ENCODE data around the gene CUL4B. TPM values are rescaled to one million over a fixed set of nuclear protein-coding genes. Genes with fewer than 3 reads are reported as not detected.

CUL4B gene
- total and polyA plus RNA-seq, 10 of the 15 experiments (the other 5 are each of a cell fraction or from before 2014, with no cell fraction given), result 11.0 to 37.3 (median 24.4) TPM

- 0 out of 2 replicates have a peak, but pooled peaks have one; percentile 20 for TF ChIP-seq SMARCA5 (IDR thresholded peaks at IDR 0.05)
- peak; percentile 69 for TF ChIP-seq USF2 (IDR thresholded peaks at IDR 0.05; ENCODE audit: borderline replicate concordance, low read depth, low read length)
- no peak for TF ChIP-seq BCL11A (IDR thresholded peaks at IDR 0.05; ENCODE audit: low read depth, low read length)
- no peak for TF ChIP-seq PAX5 (IDR thresholded peaks at IDR 0.05; ENCODE audit: borderline replicate concordance, low read depth, low read length)
- TF ChIP-seq RFX5 (IDR thresholded peaks at IDR 0.05; ENCODE audit: low read depth, low read length), result no peak
- TF ChIP-seq GABPA (IDR thresholded peaks at IDR 0.05; ENCODE audit: low read depth), result peak; percentile 74
- TF ChIP-seq CREB1 (IDR thresholded peaks at IDR 0.05; ENCODE audit: low read depth), result peak; percentile 52; the same call in 1 of the 2 replicates
- no peak for TF ChIP-seq TARDBP (IDR thresholded peaks at IDR 0.05; ENCODE audit: borderline replicate concordance)
- peak; percentile 84 for TF ChIP-seq USF1 (IDR thresholded peaks at IDR 0.05; ENCODE audit: borderline replicate concordance, extremely low read length, insufficient read depth, low read depth, low read length)
- TF ChIP-seq POLR2A (IDR thresholded peaks at IDR 0.05; ENCODE audit: low read depth, low read length), result peak; percentile 84
- TF ChIP-seq E4F1 (IDR thresholded peaks at IDR 0.05; ENCODE audit: borderline replicate concordance, partially characterized antibody), result no peak
- no peak for TF ChIP-seq CBX5 (IDR thresholded peaks at IDR 0.05; ENCODE audit: low read depth)
- TF ChIP-seq ASH2L (IDR thresholded peaks at IDR 0.05; ENCODE audit: borderline replicate concordance, low read depth), result no peak
- peak; percentile 24; the same call in 1 of the 2 replicates for TF ChIP-seq NFYB (IDR thresholded peaks at IDR 0.05; ENCODE audit: insufficient read depth, low read depth, low read length)
- TF ChIP-seq KAT2A (conservative IDR thresholded peaks at IDR 0.05; ENCODE audit: control insufficient read depth, low read depth, low read length), result no peak
- no peak for TF ChIP-seq E2F4 (IDR thresholded peaks at IDR 0.05; ENCODE audit: low read depth, low read length)
- 0 out of 2 replicates have a peak, but pooled peaks have one; percentile 32 for TF ChIP-seq ATF3 (IDR thresholded peaks at IDR 0.05; ENCODE audit: borderline replicate concordance, extremely low read depth, low read depth, low read length)
- no peak for TF ChIP-seq CUX1 (IDR thresholded peaks at IDR 0.05; ENCODE audit: insufficient replicate concordance, low read depth, low read length)
Observed at GRCh38 chrX:120560842-120561633, at the start of gene CUL4B (continued).

Measured in GM12878 (cell line).